Testis (tissue), 2 donors: Measurements from ENCODE around the gene KLF3.

Source experiments
- POLR2A ChIP-seq: fragments of 450-650 bp; IDR thresholded peaks from one replicate; pipeline ENCODE4 v1.6.1; 2017; ENCODE audit warnings: antibody characterized with exemption, mild to moderate bottlenecking, moderate library complexity
- TF ChIP-seq, protein P1 (sequence below), 3 experiments: fragments of 450-650 bp in 2 of 3; fragments of 200-600 bp in 1 of 3; sonication (generic) in 1 of 3; IDR thresholded peaks; one replicate each; pipeline ENCODE4 v1.5.1; 2016 to 2019; ENCODE audit warnings: antibody characterized with exemption in 3 of 3, mild to moderate bottlenecking in 2 of 3, moderate library complexity in 1 of 3

DNA sequence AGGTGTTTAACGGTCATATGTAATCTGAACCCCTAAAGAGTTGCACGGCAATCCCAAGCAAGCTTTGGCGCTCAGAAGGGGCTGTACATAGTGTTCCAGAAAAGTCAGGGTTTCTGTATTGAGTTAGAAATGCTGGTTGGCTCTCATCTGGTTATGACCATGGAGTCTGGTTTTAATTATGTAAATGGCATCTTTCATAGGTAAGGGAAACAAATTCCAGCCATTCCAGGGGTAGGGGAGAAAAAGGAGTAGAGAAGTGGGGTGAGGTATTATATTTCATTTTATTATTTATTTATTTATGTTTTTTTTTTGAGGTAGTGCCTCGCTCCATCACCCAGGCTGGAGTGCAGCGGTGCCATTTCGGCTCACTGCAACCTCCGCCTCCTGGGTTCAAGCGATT lies 15.9 kb downstream of the KLF3 start:
- TF ChIP-seq, protein P1, sequence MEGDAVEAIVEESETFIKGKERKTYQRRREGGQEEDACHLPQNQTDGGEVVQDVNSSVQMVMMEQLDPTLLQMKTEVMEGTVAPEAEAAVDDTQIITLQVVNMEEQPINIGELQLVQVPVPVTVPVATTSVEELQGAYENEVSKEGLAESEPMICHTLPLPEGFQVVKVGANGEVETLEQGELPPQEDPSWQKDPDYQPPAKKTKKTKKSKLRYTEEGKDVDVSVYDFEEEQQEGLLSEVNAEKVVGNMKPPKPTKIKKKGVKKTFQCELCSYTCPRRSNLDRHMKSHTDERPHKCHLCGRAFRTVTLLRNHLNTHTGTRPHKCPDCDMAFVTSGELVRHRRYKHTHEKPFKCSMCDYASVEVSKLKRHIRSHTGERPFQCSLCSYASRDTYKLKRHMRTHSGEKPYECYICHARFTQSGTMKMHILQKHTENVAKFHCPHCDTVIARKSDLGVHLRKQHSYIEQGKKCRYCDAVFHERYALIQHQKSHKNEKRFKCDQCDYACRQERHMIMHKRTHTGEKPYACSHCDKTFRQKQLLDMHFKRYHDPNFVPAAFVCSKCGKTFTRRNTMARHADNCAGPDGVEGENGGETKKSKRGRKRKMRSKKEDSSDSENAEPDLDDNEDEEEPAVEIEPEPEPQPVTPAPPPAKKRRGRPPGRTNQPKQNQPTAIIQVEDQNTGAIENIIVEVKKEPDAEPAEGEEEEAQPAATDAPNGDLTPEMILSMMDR (IDR thresholded peaks at IDR 0.05): no peak
- no peak for TF ChIP-seq POLR2A
